K562 (cell line): ENCODE data around the gene MAP1LC3A. TPM values are rescaled to one million over a fixed set of nuclear protein-coding genes. Genes with fewer than 3 reads are reported as not detected.

ENCODE experiments used
- CBFA2T3 ChIP-seq: fragments of 450-650 bp; IDR thresholded peaks from 2 replicates; pipeline ENCODE4 v1.6.1; 2017
- CTBP1 ChIP-seq: fragments of 450-650 bp; IDR thresholded peaks from 2 replicates; pipeline ENCODE4 v1.6.1; 2016; ENCODE audit warnings: borderline replicate concordance
- EHMT2 ChIP-seq: fragments of 450-650 bp; IDR thresholded peaks from 2 replicates; pipeline ENCODE4 v1.6.1; 2018; ENCODE audit warnings: antibody characterized with exemption
- ELF1 ChIP-seq: fragments of 200-800 bp; sonication (Bioruptor generic); IDR thresholded peaks from 2 replicates; pipeline ENCODE4 v1.6.1; 2016; ENCODE audit warnings: missing genetic modification characterization, missing compliant biosample characterization
- FOXA3 ChIP-seq, 2 experiments: fragments of 450-650 bp in 1 of 2; sonication (generic) in 1 of 2; formaldehyde crosslinking; IDR thresholded peaks in 1 of 2; conservative IDR thresholded peaks in 1 of 2; 2 replicates each; pipeline versions ENCODE4 v1.4.0 to v1.8.0; 2020 to 2022; ENCODE audit warnings: mild to moderate bottlenecking in 2 of 2, missing genetic modification reagents in 1 of 2
- FOXK2 ChIP-seq, 2 experiments: fragments of 450-650 bp; IDR thresholded peaks in 1 of 2; conservative IDR thresholded peaks in 1 of 2; 2 replicates each; pipeline ENCODE4 v1.6.1; 2016; ENCODE audit warnings: low read depth in 2 of 2, mild to moderate bottlenecking in 1 of 2
- FOXP1 ChIP-seq: sonication (generic); formaldehyde crosslinking; IDR thresholded peaks from 2 replicates; pipeline ENCODE4 v1.8.0; 2022; ENCODE audit warnings: mild to moderate bottlenecking, missing genetic modification reagents
- KHSRP ChIP-seq: fragments of 450-650 bp; IDR thresholded peaks from 2 replicates; pipeline ENCODE4 v1.6.1; 2017
- L3MBTL2 ChIP-seq: fragments of 450-650 bp; IDR thresholded peaks from 2 replicates; pipeline ENCODE4 v1.6.1; 2016; ENCODE audit warnings: mild to moderate bottlenecking, moderate library complexity
- LEF1 ChIP-seq: fragments of 450-650 bp; IDR thresholded peaks from 2 replicates; pipeline ENCODE4 v1.6.1; 2016; ENCODE audit warnings: mild to moderate bottlenecking
- MYNN ChIP-seq, 2 experiments: sonication (generic); formaldehyde crosslinking in 1 of 2; IDR thresholded peaks; 2 replicates each; pipeline versions ENCODE4 v1.5.0 to v1.6.1; 2016 to 2020; ENCODE audit warnings: antibody characterized with exemption in 1 of 2, missing genetic modification reagents in 1 of 2
- PCBP2 ChIP-seq: fragments of 200-400 bp; formaldehyde crosslinking; IDR thresholded peaks from 2 replicates; pipeline ENCODE4 v1.6.1; 2018; ENCODE audit warnings: low read length, low read depth, mild to moderate bottlenecking, moderate library complexity; ENCODE audit not compliant: poor library complexity, severe bottlenecking
- RFX1 ChIP-seq: fragments of 450-650 bp; IDR thresholded peaks from 2 replicates; pipeline ENCODE4 v1.6.1; 2016; ENCODE audit warnings: mild to moderate bottlenecking, moderate library complexity
- RNF2 ChIP-seq: sonication (generic); IDR thresholded peaks from 2 replicates; pipeline ENCODE4 v1.6.1; 2016
- TAL1 ChIP-seq: fragments of 450-650 bp; IDR thresholded peaks from 2 replicates; pipeline ENCODE4 v1.6.1; 2016; ENCODE audit warnings: mild to moderate bottlenecking
- ZNF184 ChIP-seq: sonication (generic); formaldehyde crosslinking; IDR thresholded peaks from 2 replicates; pipeline ENCODE4 v1.5.0; 2020; ENCODE audit warnings: missing genetic modification reagents
- ZNF24 ChIP-seq: fragments of 450-650 bp; IDR thresholded peaks from 2 replicates; pipeline ENCODE4 v1.6.1; 2016
- ZNF277 ChIP-seq: fragments of 250-450 bp; sonication (Bioruptor Pico); IDR thresholded peaks from 2 replicates; pipeline ENCODE4 v1.8.0; 2022; ENCODE audit warnings: inconsistent platforms, mild to moderate bottlenecking, moderate library complexity, borderline replicate concordance
- ZNF584 ChIP-seq: fragments of 200-800 bp; sonication (Bioruptor generic); IDR thresholded peaks from 2 replicates; pipeline ENCODE4 v1.6.1; 2016; ENCODE audit warnings: low read depth, mild to moderate bottlenecking, missing genetic modification characterization, missing compliant biosample characterization
- ZNF644 ChIP-seq: fragments of 200-800 bp; sonication (Bioruptor generic); IDR thresholded peaks from 2 replicates; pipeline ENCODE4 v1.6.1; 2016; ENCODE audit warnings: low read depth, missing genetic modification characterization, missing compliant biosample characterization
- ZNF740 ChIP-seq, 3 experiments: fragments of 200-800 bp in 1 of 3; sonication (Bioruptor generic) in 1 of 3; sonication (generic) in 1 of 3; formaldehyde crosslinking in 1 of 3; IDR thresholded peaks; 2 replicates each; pipeline versions ENCODE4 v1.6.1 to v1.8.0; 2016 to 2022; ENCODE audit warnings: mild to moderate bottlenecking in 2 of 3, missing compliant biosample characterization in 2 of 3, missing genetic modification characterization in 2 of 3, missing genetic modification reagents in 1 of 3
- polyA plus RNA-seq, 8 experiments: library from polyadenylated mRNA; depleted of rRNA in 4 of 8; stranded (reverse) in 5 of 8; unstranded in 3 of 8; fragments of >200 nt; fragmentation: Nextera tagmentation in 2 of 8; fragmentation: Illumina TruSeq in 1 of 8; extraction: Ambion mirVana in 2 of 8; extraction: Trizol in 1 of 8; gene quantifications; 2 replicates each; pipeline versions ENCODE4 v1.2.1 to v1.2.3, GENCODE V29; 2011 to 2014; ENCODE audit warnings: inconsistent platforms in 1 of 8, missing spikeins in 1 of 8
- total RNA-seq, 7 experiments: library from RNA; depleted of rRNA in 6 of 7; stranded (reverse); fragments of >200 nt in 6 of 7; fragmentation: Illumina TruSeq in 2 of 7; extraction: Trizol in 2 of 7; gene quantifications; 2 replicates each; pipeline versions ENCODE4 v1.2.1 to v1.2.3, GENCODE V29; 2011 to 2021; ENCODE audit warnings: low replicate concordance in 1 of 7
- TF ChIP-seq, protein P1 (sequence below), 2 experiments: fragments of 250-450 bp in 1 of 2; fragments of 450-650 bp in 1 of 2; sonication (Bioruptor Pico) in 1 of 2; IDR thresholded peaks; 2 replicates each; pipeline versions ENCODE4 v1.6.1 to v1.8.0; 2016 to 2021; ENCODE audit warnings: mild to moderate bottlenecking in 2 of 2, moderate library complexity in 2 of 2, missing compliant biosample characterization in 1 of 2, missing genetic modification characterization in 1 of 2
- TF ChIP-seq, protein P2 (sequence below): fragments of 450-650 bp; IDR thresholded peaks from one replicate; pipeline ENCODE4 v1.6.1; 2018; ENCODE audit warnings: mild to moderate bottlenecking, moderate library complexity; ENCODE audit not compliant: partially characterized antibody
- TF ChIP-seq, protein P3 (sequence below): fragments of 450-650 bp; IDR thresholded peaks from 2 replicates; pipeline ENCODE4 v1.6.1; 2016; ENCODE audit warnings: low read depth, mild to moderate bottlenecking, moderate library complexity

The MAP1LC3A gene
- total and polyA plus RNA-seq, 9 of the 15 experiments (the other 6 are each of a cell fraction or from before 2014, with no cell fraction given), result 0.27 to 0.38 TPM; not detected in 7

- TF ChIP-seq, protein P1, sequence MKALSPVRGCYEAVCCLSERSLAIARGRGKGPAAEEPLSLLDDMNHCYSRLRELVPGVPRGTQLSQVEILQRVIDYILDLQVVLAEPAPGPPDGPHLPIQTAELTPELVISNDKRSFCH (CRISPR knock-in tag; IDR thresholded peaks at IDR 0.05), result no peak
- TF ChIP-seq, protein P1 (tag; IDR thresholded peaks at IDR 0.05), result no peak
- TF ChIP-seq ZNF740 (CRISPR knock-in tag; IDR thresholded peaks at IDR 0.05) (peak; percentile 80), ZNF740 (tag; IDR thresholded peaks at IDR 0.05) (0 out of 4 replicates have a peak, but pooled peaks of 1 of the 2 experiments have one; percentile 28), L3MBTL2 (peak; percentile 42; the same call in 1 of the 2 replicates), CTBP1 (peak; percentile 74), EHMT2 (peak; percentile 46; the same call in 1 of the 2 replicates), RFX1 (peak; percentile 42), FOXK2 (conservative IDR thresholded peaks at IDR 0.05 in 1 of 2, IDR thresholded peaks at IDR 0.05 in 1 of 2; ENCODE audit: low read depth in 2 of 2) (peak; percentile 82 to 84), ELF1 (tag) (0 out of 2 replicates have a peak, but pooled peaks have one; percentile 18), ZNF584 (CRISPR knock-in tag) (no peak), ZNF277 (no peak), CBFA2T3 (peak; percentile 66), TAL1 (peak; percentile 34; the same call in 1 of the 2 replicates), LEF1 (peak; percentile 81; the same call in 1 of the 2 replicates), ZNF184 (CRISPR knock-in tag) (no peak), KHSRP (no peak), ZNF24 (0 out of 2 replicates have a peak, but pooled peaks have one; percentile 12), MYNN (IDR thresholded peaks at IDR 0.05) (no peak), MYNN (CRISPR knock-in tag; IDR thresholded peaks at IDR 0.05) (no peak), ZNF644 (tag) (no peak), FOXA3 (CRISPR knock-in tag; conservative IDR thresholded peaks at IDR 0.05 in 1 of 2, IDR thresholded peaks at IDR 0.05 in 1 of 2) (peak in 1 of 2 experiments; percentile 67; a peak in 2 of 4 replicates), RNF2 (peak; percentile 18; the same call in 1 of the 2 replicates), FOXP1 (no peak), PCBP2 (no peak)
- TF ChIP-seq, protein P2, sequence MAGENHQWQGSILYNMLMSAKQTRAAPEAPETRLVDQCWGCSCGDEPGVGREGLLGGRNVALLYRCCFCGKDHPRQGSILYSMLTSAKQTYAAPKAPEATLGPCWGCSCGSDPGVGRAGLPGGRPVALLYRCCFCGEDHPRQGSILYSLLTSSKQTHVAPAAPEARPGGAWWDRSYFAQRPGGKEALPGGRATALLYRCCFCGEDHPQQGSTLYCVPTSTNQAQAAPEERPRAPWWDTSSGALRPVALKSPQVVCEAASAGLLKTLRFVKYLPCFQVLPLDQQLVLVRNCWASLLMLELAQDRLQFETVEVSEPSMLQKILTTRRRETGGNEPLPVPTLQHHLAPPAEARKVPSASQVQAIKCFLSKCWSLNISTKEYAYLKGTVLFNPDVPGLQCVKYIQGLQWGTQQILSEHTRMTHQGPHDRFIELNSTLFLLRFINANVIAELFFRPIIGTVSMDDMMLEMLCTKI, result no peak
- TF ChIP-seq, protein P3, sequence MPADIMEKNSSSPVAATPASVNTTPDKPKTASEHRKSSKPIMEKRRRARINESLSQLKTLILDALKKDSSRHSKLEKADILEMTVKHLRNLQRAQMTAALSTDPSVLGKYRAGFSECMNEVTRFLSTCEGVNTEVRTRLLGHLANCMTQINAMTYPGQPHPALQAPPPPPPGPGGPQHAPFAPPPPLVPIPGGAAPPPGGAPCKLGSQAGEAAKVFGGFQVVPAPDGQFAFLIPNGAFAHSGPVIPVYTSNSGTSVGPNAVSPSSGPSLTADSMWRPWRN, result peak; percentile 58; the same call in 1 of the 2 replicates
Measured at GRCh38 chr20:34570859-34571306, 12.4 kb downstream of the MAP1LC3A start (continued).
